ENCODE data around the gene ATXN2.

Gene ATXN2

DNA sequence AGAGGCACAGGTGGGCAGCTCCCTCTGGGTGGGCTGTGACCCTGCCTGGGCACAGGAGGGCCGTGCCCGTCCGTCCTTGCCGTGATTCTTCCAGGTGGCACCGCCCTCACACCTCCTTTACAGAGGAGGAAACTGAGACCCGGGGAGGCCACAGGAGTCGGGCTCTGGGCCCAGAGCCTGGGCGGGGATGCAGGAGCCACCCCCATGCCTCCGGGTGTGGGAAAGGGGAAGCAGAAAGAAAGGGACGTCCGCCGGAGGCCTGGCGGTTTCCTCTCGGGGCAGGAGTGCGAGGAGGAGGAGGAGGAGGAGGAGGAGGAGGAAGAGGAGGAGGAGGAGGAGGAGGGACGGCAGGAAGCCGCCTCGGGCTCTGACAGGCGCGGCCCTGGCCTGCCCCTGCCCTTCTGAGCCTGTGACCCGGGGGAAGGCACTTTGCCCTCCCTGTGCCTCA lies 170.4 kb downstream of the ATXN2 start:
- no peaks in the 10 kb centered on the region for H3K36me3 ChIP-seq

GRCh38 chr12:111428081-111428727 lies 170.9 kb downstream of the ATXN2 start:
- Histone ChIP-seq H3K36me3 (no peaks in the 10 kb centered on the region), H3K27me3 (ENCODE audit: insufficient read depth, low read depth, severe bottlenecking) (no peaks in the 10 kb centered on the region), H3K9me3 (ENCODE audit: severe bottlenecking) (no peaks in the 10 kb centered on the region), H3K27ac (no peak overlapping the region), H3K4me3 (ENCODE audit: low read depth, low read length) (no peak overlapping the region)
- no peak for DNase-seq
- TF ChIP-seq CTCF (IDR thresholded peaks at IDR 0.05; ENCODE audit: low read depth, low read length): no peak

More for the DNA sequence above, 170.4 kb downstream of the ATXN2 start:
- Histone ChIP-seq H3K27me3 (ENCODE audit: insufficient read depth, low read depth, severe bottlenecking) (no peaks in the 10 kb centered on the region), H3K4me3 (ENCODE audit: low read depth, low read length) (no peak overlapping the region), H3K27ac (no peak overlapping the region), H3K9me3 (ENCODE audit: severe bottlenecking) (no peaks in the 10 kb centered on the region)
- DNase-seq: no peak
- TF ChIP-seq CTCF (IDR thresholded peaks at IDR 0.05; ENCODE audit: low read depth, low read length): no peak

- no peak overlapping the region for H3K4me3 ChIP-seq (ENCODE audit: low read depth, low read length)
- H3K36me3 ChIP-seq: no peaks in the 10 kb centered on the region
- H3K27ac ChIP-seq: no peak overlapping the region
- TF ChIP-seq CTCF (IDR thresholded peaks at IDR 0.05; ENCODE audit: low read depth, low read length): no peak
- no peaks in the 10 kb centered on the region for H3K27me3 ChIP-seq (ENCODE audit: insufficient read depth, low read depth, severe bottlenecking)
- H3K9me3 ChIP-seq (ENCODE audit: severe bottlenecking): no peaks in the 10 kb centered on the region
- no peak for DNase-seq
Measured at GRCh38 chr12:111427417-111428074, 171.6 kb downstream of the ATXN2 start.

DNA sequence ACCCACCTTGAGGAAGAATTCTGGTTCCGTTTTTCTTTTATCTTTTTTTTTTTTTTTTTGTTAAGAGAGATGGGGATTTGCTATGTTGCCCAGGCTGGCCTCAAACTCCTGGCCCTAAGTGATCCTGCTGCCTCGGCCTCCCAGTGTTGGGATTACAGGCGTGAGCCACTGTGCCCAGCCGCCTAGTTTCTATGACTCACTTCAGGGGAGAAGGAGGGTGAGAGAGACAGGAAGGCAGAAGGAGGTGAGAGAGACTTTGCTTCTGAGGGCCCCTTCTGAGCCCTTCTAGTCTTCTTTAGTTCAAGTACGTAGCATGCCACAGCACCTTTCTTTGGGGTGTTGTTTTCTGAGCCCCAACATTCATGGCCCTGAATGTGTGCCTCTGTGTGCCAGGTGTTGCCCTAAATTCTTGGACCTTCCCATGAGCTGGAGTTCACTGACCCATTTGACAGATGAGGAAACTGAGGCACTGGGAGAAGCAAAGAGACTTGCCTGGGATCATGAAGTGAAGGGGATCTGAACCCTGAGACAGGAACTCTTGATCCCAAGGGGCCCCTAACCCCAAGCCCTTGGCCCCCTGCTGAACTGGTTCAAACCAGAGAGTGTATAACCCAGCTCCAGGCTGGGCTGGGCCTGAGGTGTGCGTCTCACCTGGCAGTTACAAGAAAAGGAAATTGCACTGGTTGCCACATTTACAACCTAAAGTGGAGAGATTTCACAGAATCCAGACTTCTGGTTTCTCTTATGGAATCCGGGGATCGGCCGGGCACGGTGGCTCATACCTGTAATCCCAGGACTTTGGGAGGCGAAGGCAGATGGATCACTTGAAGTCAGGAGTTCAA lies 172.6 kb downstream of the ATXN2 start:
- H3K27ac ChIP-seq: no peak overlapping the region
- H3K27me3 ChIP-seq (ENCODE audit: insufficient read depth, low read depth, severe bottlenecking): no peaks in the 10 kb centered on the region
- no peak for DNase-seq
- no peak for TF ChIP-seq CTCF (IDR thresholded peaks at IDR 0.05; ENCODE audit: low read depth, low read length)
- H3K36me3 ChIP-seq: no peaks in the 10 kb centered on the region
- no peak overlapping the region for H3K4me3 ChIP-seq (ENCODE audit: low read depth, low read length)
- H3K9me3 ChIP-seq (ENCODE audit: severe bottlenecking): no peaks in the 10 kb centered on the region

GRCh38 chr12:111425655-111426054 lies 173.5 kb downstream of the ATXN2 start:
- no peak overlapping the region for H3K4me3 ChIP-seq (ENCODE audit: low read depth, low read length)
- DNase-seq: no peak
- no peak for TF ChIP-seq CTCF (IDR thresholded peaks at IDR 0.05; ENCODE audit: low read depth, low read length)
- H3K9me3 ChIP-seq (ENCODE audit: severe bottlenecking): no peaks in the 10 kb centered on the region
- no peaks in the 10 kb centered on the region for H3K27me3 ChIP-seq (ENCODE audit: insufficient read depth, low read depth, severe bottlenecking)
- H3K27ac ChIP-seq: no peak overlapping the region
- no peaks in the 10 kb centered on the region; the same call in 1 of the 2 replicates for H3K36me3 ChIP-seq
